Measurements from ENCODE around the gene NMRK2. TPM values are rescaled to one million over a fixed set of nuclear protein-coding genes. Genes with fewer than 3 reads are reported as not detected.

Gene NMRK2
- total and polyA plus RNA-seq, 2 of the 13 experiments (the other 11 are each of a cell fraction or from before 2014, with no cell fraction given) = not detected

DNA sequence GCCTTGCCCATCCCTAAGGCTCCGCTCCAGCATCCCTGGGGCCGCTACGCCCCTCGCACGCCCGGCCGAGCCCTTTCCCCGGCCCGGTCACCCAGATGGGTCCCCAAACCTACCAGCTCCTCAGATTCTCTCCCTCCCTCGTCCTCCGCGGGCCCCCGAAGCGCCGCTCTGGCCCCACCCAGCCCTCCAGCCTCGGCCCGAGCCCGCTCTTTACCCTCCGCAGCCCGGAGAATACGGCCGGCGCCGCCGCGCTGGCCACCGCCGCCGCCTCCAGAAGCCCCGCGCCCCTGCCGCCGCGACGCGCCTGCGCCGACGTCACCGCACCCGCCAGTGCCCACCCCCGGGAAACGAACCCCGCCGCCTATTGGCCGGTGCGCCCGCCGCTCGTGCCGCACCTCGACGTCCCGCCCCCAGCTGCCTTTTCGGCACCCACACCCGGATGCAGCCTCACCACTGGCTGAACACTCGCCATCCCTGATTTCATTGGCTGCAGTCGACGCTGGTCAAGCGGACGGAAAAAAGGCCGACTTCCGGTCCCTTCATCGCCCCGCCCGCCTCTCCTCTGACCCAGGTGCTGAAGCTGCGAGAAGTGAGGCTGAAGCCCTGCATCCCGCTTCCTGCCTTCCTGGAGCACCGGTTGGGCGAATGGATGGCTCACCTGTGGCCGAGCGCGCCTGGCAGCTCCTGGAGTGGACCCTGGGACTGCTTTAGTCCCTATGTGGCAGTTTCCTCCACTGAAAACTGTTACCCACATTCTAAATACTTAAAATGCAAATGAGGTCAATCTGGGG lies 38.1 kb downstream of the NMRK2 start, which contains the start of gene DAPK3 (continued):
- TF ChIP-seq POGK (CRISPR knock-in tag; conservative IDR thresholded peaks at IDR 0.05) (no peak), FOXC1 (CRISPR knock-in tag; IDR thresholded peaks at IDR 0.05; ENCODE audit: borderline replicate concordance) (no peak), MAX (IDR thresholded peaks at IDR 0.05) (no peak), POLR2A (IDR thresholded peaks at IDR 0.05; ENCODE audit: insufficient read depth in 1 of 2, low read depth in 2 of 2, low read length in 2 of 2) (peak; percentile 50 to 68), ZNF841 (CRISPR knock-in tag; IDR thresholded peaks at IDR 0.05; ENCODE audit: borderline replicate concordance) (no peak), HOXA3 (CRISPR knock-in tag; IDR thresholded peaks at IDR 0.05) (peak; percentile 66), NFE2 (CRISPR knock-in tag; IDR thresholded peaks at IDR 0.05) (no peak), PAWR (CRISPR knock-in tag; IDR thresholded peaks at IDR 0.05; ENCODE audit: borderline replicate concordance) (no peak), JUND (CRISPR knock-in tag; IDR thresholded peaks at IDR 0.05) (no peak), RXRA (CRISPR knock-in tag; IDR thresholded peaks at IDR 0.05) (0 out of 2 replicates have a peak, but pooled peaks have one; percentile 38), ZNF772 (CRISPR knock-in tag; IDR thresholded peaks at IDR 0.05) (no peak), TSC22D2 (CRISPR knock-in tag; IDR thresholded peaks at IDR 0.05; ENCODE audit: borderline replicate concordance) (peak; percentile 85; the same call in 1 of the 2 replicates), PHF21A (CRISPR knock-in tag; IDR thresholded peaks at IDR 0.05) (no peak; the same call in 1 of the 2 replicates), ZNF609 (CRISPR knock-in tag; IDR thresholded peaks at IDR 0.05; ENCODE audit: borderline replicate concordance) (no peak), ZNF253 (CRISPR knock-in tag; IDR thresholded peaks at IDR 0.05; ENCODE audit: borderline replicate concordance) (no peak), TARDBP (CRISPR knock-in tag; IDR thresholded peaks at IDR 0.05) (no peak)
- TF ChIP-seq, protein P1, sequence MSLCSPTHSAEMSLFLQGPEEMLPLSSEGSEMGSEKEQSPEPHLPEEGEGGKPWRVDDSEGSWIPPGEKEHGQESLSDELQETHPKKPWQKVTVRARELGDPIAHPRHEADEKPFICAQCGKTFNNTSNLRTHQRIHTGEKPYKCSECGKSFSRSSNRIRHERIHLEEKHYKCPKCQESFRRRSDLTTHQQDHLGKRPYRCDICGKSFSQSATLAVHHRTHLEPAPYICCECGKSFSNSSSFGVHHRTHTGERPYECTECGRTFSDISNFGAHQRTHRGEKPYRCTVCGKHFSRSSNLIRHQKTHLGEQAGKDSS (CRISPR knock-in tag; IDR thresholded peaks at IDR 0.05; ENCODE audit: borderline replicate concordance, low read depth) = no peak
- TF ChIP-seq, protein P2, sequence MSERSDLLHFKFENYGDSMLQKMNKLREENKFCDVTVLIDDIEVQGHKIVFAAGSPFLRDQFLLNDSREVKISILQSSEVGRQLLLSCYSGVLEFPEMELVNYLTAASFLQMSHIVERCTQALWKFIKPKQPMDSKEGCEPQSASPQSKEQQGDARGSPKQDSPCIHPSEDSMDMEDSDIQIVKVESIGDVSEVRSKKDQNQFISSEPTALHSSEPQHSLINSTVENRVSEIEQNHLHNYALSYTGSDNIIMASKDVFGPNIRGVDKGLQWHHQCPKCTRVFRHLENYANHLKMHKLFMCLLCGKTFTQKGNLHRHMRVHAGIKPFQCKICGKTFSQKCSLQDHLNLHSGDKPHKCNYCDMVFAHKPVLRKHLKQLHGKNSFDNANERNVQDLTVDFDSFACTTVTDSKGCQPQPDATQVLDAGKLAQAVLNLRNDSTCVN (CRISPR knock-in tag; IDR thresholded peaks at IDR 0.05; ENCODE audit: borderline replicate concordance) = no peak
- TF ChIP-seq, protein P3, sequence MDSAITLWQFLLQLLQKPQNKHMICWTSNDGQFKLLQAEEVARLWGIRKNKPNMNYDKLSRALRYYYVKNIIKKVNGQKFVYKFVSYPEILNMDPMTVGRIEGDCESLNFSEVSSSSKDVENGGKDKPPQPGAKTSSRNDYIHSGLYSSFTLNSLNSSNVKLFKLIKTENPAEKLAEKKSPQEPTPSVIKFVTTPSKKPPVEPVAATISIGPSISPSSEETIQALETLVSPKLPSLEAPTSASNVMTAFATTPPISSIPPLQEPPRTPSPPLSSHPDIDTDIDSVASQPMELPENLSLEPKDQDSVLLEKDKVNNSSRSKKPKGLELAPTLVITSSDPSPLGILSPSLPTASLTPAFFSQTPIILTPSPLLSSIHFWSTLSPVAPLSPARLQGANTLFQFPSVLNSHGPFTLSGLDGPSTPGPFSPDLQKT (CRISPR knock-in tag; IDR thresholded peaks at IDR 0.05; ENCODE audit: borderline replicate concordance) = no peak
